ENCODE results near the gene DVL3. TPM values are rescaled to one million over a fixed set of nuclear protein-coding genes. Genes with fewer than 3 reads are reported as not detected.

Gene DVL3
- total and polyA plus RNA-seq, 2 donors (not counting 1 experiment from before 2014, with no cell fraction given): 42.7 to 92.0 TPM

GRCh38 chr3:184142199-184142598 lies 13.0 kb upstream of the DVL3 start:
- Mint-ChIP-seq H3K4me1 (peaks cover 18% of the 10 kb centered on the region), H3K27ac (no peak overlapping the region), H3K4me3 (no peak overlapping the region), H3K9me3 (ENCODE audit: insufficient read depth) (no peaks in the 10 kb centered on the region), H3K27me3 (no peaks in the 10 kb centered on the region)
- Histone ChIP-seq H3K4me3 (ENCODE audit: control extremely low read depth in 1 of 5, extremely low read depth in 1 of 5, insufficient read depth in 1 of 5, low read depth in 2 of 5, low read length in 4 of 5) (no peak overlapping the region), H4K20me1 (ENCODE audit: control insufficient read depth, insufficient read depth, low read length, poor library complexity, severe bottlenecking) (peaks cover 8% of the 10 kb centered on the region), H3K9me3 (ENCODE audit: control extremely low read depth in 1 of 3, control insufficient read depth in 2 of 3, insufficient read depth in 1 of 3, low read length in 2 of 3) (no peaks in the 10 kb centered on the region), H3K27me3 (replicated peaks in 1 of 4; ENCODE audit: control extremely low read depth in 1 of 4, control insufficient read depth in 3 of 4, insufficient read depth in 4 of 4, low read length in 3 of 4) (no peaks in the 10 kb centered on the region), H3K36me3 (replicated peaks in 1 of 2; ENCODE audit: control extremely low read depth in 1 of 2, control insufficient read depth in 1 of 2, extremely low read depth in 1 of 2, insufficient read depth in 2 of 2, low read length in 1 of 2) (peaks cover 28 to 63% of the 10 kb centered on the region in 2 experiments), H3K27ac (ENCODE audit: low read length in 2 of 2) (no peak overlapping the region), H3K79me2 (ENCODE audit: control insufficient read depth, insufficient read depth, low read length) (no peaks in the 10 kb centered on the region), H3K4me1 (ENCODE audit: control insufficient read depth in 2 of 2, insufficient read depth in 2 of 2, low read length in 2 of 2) (peaks cover 11 to 12% of the 10 kb centered on the region in 2 donors), H3K9ac (ENCODE audit: low read length) (no peak overlapping the region), H3K4me2 (replicated peaks; ENCODE audit: low read depth, low read length, poor library complexity, severe bottlenecking) (no peak overlapping the region), H2AFZ (ENCODE audit: insufficient read depth, low read depth, low read length, poor library complexity, severe bottlenecking) (no peak overlapping the region)
- ChIA-PET POLR2A (no interaction called here), CTCF (interaction anchor here (1.4 kb wide), 1 partner anchor 258 kb away, joined by 3 read pairs; the partner anchor contains the start of gene PARL)
- no peak for TF ChIP-seq EZH2 (IDR thresholded peaks at IDR 0.05; ENCODE audit: borderline replicate concordance, insufficient read depth, low read depth, low read length, poor library complexity, severe bottlenecking)
- TF ChIP-seq, protein P1, sequence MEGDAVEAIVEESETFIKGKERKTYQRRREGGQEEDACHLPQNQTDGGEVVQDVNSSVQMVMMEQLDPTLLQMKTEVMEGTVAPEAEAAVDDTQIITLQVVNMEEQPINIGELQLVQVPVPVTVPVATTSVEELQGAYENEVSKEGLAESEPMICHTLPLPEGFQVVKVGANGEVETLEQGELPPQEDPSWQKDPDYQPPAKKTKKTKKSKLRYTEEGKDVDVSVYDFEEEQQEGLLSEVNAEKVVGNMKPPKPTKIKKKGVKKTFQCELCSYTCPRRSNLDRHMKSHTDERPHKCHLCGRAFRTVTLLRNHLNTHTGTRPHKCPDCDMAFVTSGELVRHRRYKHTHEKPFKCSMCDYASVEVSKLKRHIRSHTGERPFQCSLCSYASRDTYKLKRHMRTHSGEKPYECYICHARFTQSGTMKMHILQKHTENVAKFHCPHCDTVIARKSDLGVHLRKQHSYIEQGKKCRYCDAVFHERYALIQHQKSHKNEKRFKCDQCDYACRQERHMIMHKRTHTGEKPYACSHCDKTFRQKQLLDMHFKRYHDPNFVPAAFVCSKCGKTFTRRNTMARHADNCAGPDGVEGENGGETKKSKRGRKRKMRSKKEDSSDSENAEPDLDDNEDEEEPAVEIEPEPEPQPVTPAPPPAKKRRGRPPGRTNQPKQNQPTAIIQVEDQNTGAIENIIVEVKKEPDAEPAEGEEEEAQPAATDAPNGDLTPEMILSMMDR (IDR thresholded peaks at IDR 0.05): no peak
- WGBS (ENCODE audit: insufficient coverage): 100% methylated on average over 5 of the region's 7 CpGs
- ATAC-seq (ENCODE audit: low read depth): no peak
- no peak for DNase-seq
- intact Hi-C loops (cut with micrococcal nuclease): no loop called here

DNA sequence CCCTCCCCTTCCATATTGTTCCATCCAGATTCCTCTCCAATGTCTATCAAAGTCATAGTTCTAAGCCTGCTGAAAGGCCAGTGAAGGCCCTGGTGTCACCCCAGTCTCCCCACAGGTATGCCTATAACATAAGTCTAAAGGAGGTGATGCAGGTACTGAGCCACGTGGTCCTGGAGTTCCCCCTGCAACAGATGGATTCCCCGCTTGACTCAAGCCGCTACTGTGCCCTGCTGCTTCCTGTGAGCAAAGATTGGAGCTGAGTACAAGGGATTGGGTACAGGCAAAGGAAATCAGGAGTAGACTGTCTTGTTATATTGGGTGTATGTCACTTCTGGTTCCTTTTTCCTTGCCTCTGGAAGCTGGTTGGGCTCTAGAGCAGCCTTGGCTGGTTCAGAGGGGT lies 11.8 kb upstream of the DVL3 start:
- Histone ChIP-seq H3K4me3 (ENCODE audit: control extremely low read depth in 1 of 5, extremely low read depth in 1 of 5, insufficient read depth in 1 of 5, low read depth in 2 of 5, low read length in 4 of 5) (no peak overlapping the region), H3K9me3 (ENCODE audit: control extremely low read depth in 1 of 3, control insufficient read depth in 2 of 3, insufficient read depth in 1 of 3, low read length in 2 of 3) (no peaks in the 10 kb centered on the region), H3K4me2 (replicated peaks; ENCODE audit: low read depth, low read length, poor library complexity, severe bottlenecking) (no peak overlapping the region), H2AFZ (ENCODE audit: insufficient read depth, low read depth, low read length, poor library complexity, severe bottlenecking) (no peak overlapping the region), H4K20me1 (ENCODE audit: control insufficient read depth, insufficient read depth, low read length, poor library complexity, severe bottlenecking) (peaks cover 8% of the 10 kb centered on the region), H3K36me3 (replicated peaks in 1 of 2; ENCODE audit: control extremely low read depth in 1 of 2, control insufficient read depth in 1 of 2, extremely low read depth in 1 of 2, insufficient read depth in 2 of 2, low read length in 1 of 2) (peaks cover 28 to 63% of the 10 kb centered on the region in 2 experiments), H3K27me3 (replicated peaks in 1 of 4; ENCODE audit: control extremely low read depth in 1 of 4, control insufficient read depth in 3 of 4, insufficient read depth in 4 of 4, low read length in 3 of 4) (no peaks in the 10 kb centered on the region), H3K4me1 (ENCODE audit: control insufficient read depth in 2 of 2, insufficient read depth in 2 of 2, low read length in 2 of 2) (peaks cover 11 to 12% of the 10 kb centered on the region in 2 donors), H3K79me2 (ENCODE audit: control insufficient read depth, insufficient read depth, low read length) (no peaks in the 10 kb centered on the region), H3K27ac (ENCODE audit: low read length in 2 of 2) (no peak overlapping the region), H3K9ac (ENCODE audit: low read length) (no peak overlapping the region)
- Mint-ChIP-seq H3K4me1 (peaks cover 11% of the 10 kb centered on the region), H3K27me3 (no peaks in the 10 kb centered on the region), H3K27ac (no peak overlapping the region), H3K9me3 (ENCODE audit: insufficient read depth) (no peaks in the 10 kb centered on the region), H3K4me3 (no peak overlapping the region)
- CTCF ChIA-PET: interaction anchor here (3.1 kb wide), 1 partner anchor 11 kb away, joined by 15 read pairs; the partner anchor contains the start of gene DVL3
- TF ChIP-seq, protein P1 (IDR thresholded peaks at IDR 0.05): no peak
- no peak for TF ChIP-seq EZH2 (IDR thresholded peaks at IDR 0.05; ENCODE audit: borderline replicate concordance, insufficient read depth, low read depth, low read length, poor library complexity, severe bottlenecking)
- DNase-seq: no peak
- intact Hi-C loops (cut with micrococcal nuclease): no loop called here
- POLR2A ChIA-PET: no interaction called here
- WGBS (ENCODE audit: insufficient coverage): 71% methylated on average over 3 of the region's 3 CpGs
- ATAC-seq (ENCODE audit: low read depth): no peak
